ENCODE measurements around the gene MAF. TPM values are rescaled to one million over a fixed set of nuclear protein-coding genes. Genes with fewer than 3 reads are reported as not detected.

Gene MAF
- total and polyA plus RNA-seq, 2 of the 13 experiments (the other 11 are each of a cell fraction or from before 2014, with no cell fraction given): 0.07 to 0.31 TPM

- 0 out of 2 replicates have a peak, but pooled peaks have one; percentile 68 for TF ChIP-seq ZSCAN5A (CRISPR knock-in tag; IDR thresholded peaks at IDR 0.05; ENCODE audit: borderline replicate concordance)
- no peak for TF ChIP-seq YEATS2 (CRISPR knock-in tag; IDR thresholded peaks at IDR 0.05; ENCODE audit: borderline replicate concordance)
- TF ChIP-seq ZNF784 (CRISPR knock-in tag; IDR thresholded peaks at IDR 0.05; ENCODE audit: borderline replicate concordance): no peak
- no peak for TF ChIP-seq MED8 (CRISPR knock-in tag; IDR thresholded peaks at IDR 0.05; ENCODE audit: insufficient replicate concordance)
- 0 out of 2 replicates have a peak, but pooled peaks have one; percentile 25 for TF ChIP-seq NFYC (CRISPR knock-in tag; IDR thresholded peaks at IDR 0.05)
- peak; percentile 63 for TF ChIP-seq FOXO1 (CRISPR knock-in tag; IDR thresholded peaks at IDR 0.05)
- no peak for TF ChIP-seq SMYD3 (CRISPR knock-in tag; IDR thresholded peaks at IDR 0.05)
- no peak for TF ChIP-seq ZBTB26 (CRISPR knock-in tag; IDR thresholded peaks at IDR 0.05; ENCODE audit: borderline replicate concordance)
- TF ChIP-seq GMEB2 (CRISPR knock-in tag; IDR thresholded peaks at IDR 0.05; ENCODE audit: low read depth): no peak
- no peak for TF ChIP-seq IKZF4 (CRISPR knock-in tag; IDR thresholded peaks at IDR 0.05; ENCODE audit: borderline replicate concordance, low read depth, not compliant biosample characterization)
- TF ChIP-seq ZNF138 (CRISPR knock-in tag; IDR thresholded peaks at IDR 0.05; ENCODE audit: low read depth): no peak
- TF ChIP-seq LCORL (IDR thresholded peaks at IDR 0.05): no peak
- no peak; the same call in 1 of the 2 replicates for TF ChIP-seq LCORL (CRISPR knock-in tag; IDR thresholded peaks at IDR 0.05)
- no peak for TF ChIP-seq ARNT (IDR thresholded peaks at IDR 0.05)
- no peak; the same call in 1 of the 2 replicates for TF ChIP-seq DR1 (CRISPR knock-in tag; IDR thresholded peaks at IDR 0.05)
- no peak; the same call in 1 of the 2 replicates for TF ChIP-seq SRY (CRISPR knock-in tag; IDR thresholded peaks at IDR 0.05)
- no peak for TF ChIP-seq MTF1 (CRISPR knock-in tag; IDR thresholded peaks at IDR 0.05)
- no peak for TF ChIP-seq CTCF (CRISPR knock-in tag; IDR thresholded peaks at IDR 0.05)
- no peak; the same call in 1 of the 2 replicates for TF ChIP-seq SIX4 (CRISPR knock-in tag; IDR thresholded peaks at IDR 0.05)
- peak; percentile 75 for TF ChIP-seq HNF1B (CRISPR knock-in tag; IDR thresholded peaks at IDR 0.05)
- no peak for TF ChIP-seq BORCS8-MEF2B (CRISPR knock-in tag; IDR thresholded peaks at IDR 0.05)
These were observed 774 bp upstream of the MAF start (continued) for GRCh38 chr16:79601092-79601930.
